Chondrocyte (in vitro differentiated cells): ENCODE measurements around the gene NAALADL2. TPM values are rescaled to one million over a fixed set of nuclear protein-coding genes. Genes with fewer than 3 reads are reported as not detected.

Experiments
- DNase-seq: peaks from one replicate; pipeline ENCODE4 v3.0.0; 2021; ENCODE audit warnings: mixed read lengths, low spot score
- H3K27ac Mint-ChIP-seq: one replicate; pipeline ENCODE4 v1.8.0; 2021; ENCODE audit warnings: mild to moderate bottlenecking, moderate library complexity, mixed read lengths; ENCODE audit not compliant: unreplicated experiment
- H3K27me3 Mint-ChIP-seq: 2 replicates; pipeline ENCODE4 v1.8.0; 2021; ENCODE audit warnings: low read depth, mixed read lengths
- H3K36me3 Mint-ChIP-seq: 2 replicates; pipeline ENCODE4 v1.8.0; 2021; ENCODE audit warnings: low read depth, mixed read lengths
- H3K4me1 Mint-ChIP-seq: 2 replicates; pipeline ENCODE4 v1.8.0; 2021; ENCODE audit warnings: low read depth, mild to moderate bottlenecking, mixed read lengths
- H3K4me3 Mint-ChIP-seq: one replicate; pipeline ENCODE4 v1.8.0; 2021; ENCODE audit warnings: mild to moderate bottlenecking, moderate library complexity, mixed read lengths; ENCODE audit not compliant: unreplicated experiment
- H3K9me3 Mint-ChIP-seq: 2 replicates; pipeline ENCODE4 v1.8.0; 2021; ENCODE audit warnings: low read depth, mixed read lengths
- CTCF ChIP-seq: fragments of 200-600 bp; sonication (generic); IDR thresholded peaks from 2 replicates; pipeline ENCODE4 v1.5.0; 2021; ENCODE audit warnings: antibody characterized with exemption, mild to moderate bottlenecking, moderate library complexity
- total RNA-seq: library from RNA; stranded (reverse); gene quantifications from 3 replicates; pipeline ENCODE4 v1.2.1, GENCODE V29; 2021

The NAALADL2 gene
- total RNA-seq, 1 donor from 2014 or later: 8.0 TPM

GRCh38 chr3:175102161-175102560 lies 243.0 kb downstream of the NAALADL2 start:
- Mint-ChIP-seq H3K27ac (no peak overlapping the region), H3K9me3 (no peaks in the 10 kb centered on the region), H3K4me1 (no peaks in the 10 kb centered on the region), H3K36me3 (no peaks in the 10 kb centered on the region), H3K27me3 (no peaks in the 10 kb centered on the region), H3K4me3 (no peak overlapping the region)
- DNase-seq: no peak
- no peak for TF ChIP-seq CTCF

GRCh38 chr3:175103298-175103697 lies 244.2 kb downstream of the NAALADL2 start:
- Mint-ChIP-seq H3K9me3 (no peaks in the 10 kb centered on the region), H3K36me3 (no peaks in the 10 kb centered on the region), H3K27me3 (no peaks in the 10 kb centered on the region), H3K27ac (no peak overlapping the region), H3K4me3 (no peak overlapping the region), H3K4me1 (peaks cover 3% of the 10 kb centered on the region)
- no peak for TF ChIP-seq CTCF
- DNase-seq: no peak

GRCh38 chr3:175105066-175105465 lies 245.9 kb downstream of the NAALADL2 start:
- DNase-seq: no peak
- no peaks in the 10 kb centered on the region for H3K36me3 Mint-ChIP-seq
- H3K27ac Mint-ChIP-seq: no peak overlapping the region
- H3K27me3 Mint-ChIP-seq: no peaks in the 10 kb centered on the region
- no peak for TF ChIP-seq CTCF
- H3K4me1 Mint-ChIP-seq: peaks cover 9% of the 10 kb centered on the region
- H3K9me3 Mint-ChIP-seq: no peaks in the 10 kb centered on the region
- no peak overlapping the region for H3K4me3 Mint-ChIP-seq

- Mint-ChIP-seq H3K27ac (no peak overlapping the region), H3K9me3 (no peaks in the 10 kb centered on the region), H3K36me3 (no peaks in the 10 kb centered on the region), H3K4me1 (peaks cover 15% of the 10 kb centered on the region), H3K27me3 (no peaks in the 10 kb centered on the region), H3K4me3 (no peak overlapping the region)
- TF ChIP-seq CTCF: no peak
- DNase-seq: no peak
Measured at GRCh38 chr3:175107231-175107630, 248.1 kb downstream of the NAALADL2 start.

GRCh38 chr3:175107995-175108394 lies 248.9 kb downstream of the NAALADL2 start:
- no peak overlapping the region for H3K4me3 Mint-ChIP-seq
- no peaks in the 10 kb centered on the region for H3K36me3 Mint-ChIP-seq

More at GRCh38 chr3:175107995-175108394, 248.9 kb downstream of the NAALADL2 start:
- Mint-ChIP-seq H3K4me1 (peaks cover 15% of the 10 kb centered on the region), H3K27ac (no peak overlapping the region), H3K27me3 (no peaks in the 10 kb centered on the region), H3K9me3 (no peaks in the 10 kb centered on the region)
- no peak for TF ChIP-seq CTCF
- DNase-seq: no peak
